Neural progenitor cell (in vitro differentiated cells): ENCODE results near the gene ZBTB24.

Experiments used
- CTCF ChIP-seq: fragments of 200-600 bp; sonication (generic); IDR thresholded peaks from 2 replicates; pipeline ENCODE4 v1.5.1; 2017; ENCODE audit warnings: antibody characterized with exemption, mild to moderate bottlenecking
- EZH2 ChIP-seq: fragments of 200-600 bp; sonication (generic); IDR thresholded peaks from 2 replicates; pipeline ENCODE4 v1.6.1; 2017; ENCODE audit warnings: antibody characterized with exemption, mild to moderate bottlenecking, moderate library complexity
- EZH2phosphoT487 ChIP-seq: fragments of 200-600 bp; sonication (generic); IDR thresholded peaks from 2 replicates; pipeline ENCODE4 v1.6.1; 2017; ENCODE audit warnings: antibody characterized with exemption

- TF ChIP-seq CTCF = no peak
- no peak for TF ChIP-seq EZH2phosphoT487
- no peak for TF ChIP-seq EZH2
Observed at GRCh38 chr6:109480993-109481480, 2.0 kb downstream of the ZBTB24 start.
